HG03342 (cell line): ENCODE data around the gene LENEP.

Experiments used
- ATAC-seq: cut with Tn5 transposase; IDR thresholded peaks from one replicate; pipeline ENCODE4 v1.9.1; 2021; ENCODE audit warnings: mild to moderate bottlenecking, moderate library complexity; ENCODE audit not compliant: unreplicated experiment

LENEP gene

GRCh38 chr1:154993572-154994268, at the start of gene LENEP:
TSS of gene LENEP (plus strand) at chr1:154993586. CDS start at chr1:154993608, 22 bp downstream.
- no peak for ATAC-seq

- no peak for ATAC-seq
These were observed 49.6 kb upstream of the LENEP start for GRCh38 chr1:154943649-154944400.

- ATAC-seq, result no peak
These were observed 48.8 kb upstream of the LENEP start for GRCh38 chr1:154944401-154945159.

GRCh38 chr1:154945160-154945961, 48.0 kb upstream of the LENEP start:
- no peak for ATAC-seq

- ATAC-seq, result no peak
These were observed 47.2 kb upstream of the LENEP start for GRCh38 chr1:154945962-154946850.

- ATAC-seq, result no peak
These were observed 45.3 kb upstream of the LENEP start for GRCh38 chr1:154948079-154948478.

- no peak for ATAC-seq
These were observed 41.3 kb upstream of the LENEP start for GRCh38 chr1:154951901-154952657.

GRCh38 chr1:154952664-154953063, 40.7 kb upstream of the LENEP start:
- no peak for ATAC-seq

GRCh38 chr1:154953611-154954038, 39.8 kb upstream of the LENEP start:
- no peak for ATAC-seq

GRCh38 chr1:154954541-154954940, 38.8 kb upstream of the LENEP start:
- no peak for ATAC-seq

- ATAC-seq, result peak; percentile 62
These were observed 38.2 kb upstream of the LENEP start for GRCh38 chr1:154955039-154955717.

- ATAC-seq, result peak; percentile 46
These were observed 37.5 kb upstream of the LENEP start, which contains the start of gene PBXIP1 for GRCh38 chr1:154955718-154956543. TSS of gene PBXIP1 (minus strand) at chr1:154956099. CDS start at chr1:154953721, 2,378 bp downstream.

- ATAC-seq, result no peak
These were observed 36.8 kb upstream of the LENEP start for GRCh38 chr1:154956544-154956941.

GRCh38 chr1:154957091-154957657, 36.2 kb upstream of the LENEP start:
- ATAC-seq, result no peak

- ATAC-seq, result no peak
These were observed 35.4 kb upstream of the LENEP start for GRCh38 chr1:154958036-154958435.

GRCh38 chr1:154958681-154959425, 34.5 kb upstream of the LENEP start:
- no peak for ATAC-seq

GRCh38 chr1:154959426-154959780, 34.0 kb upstream of the LENEP start:
- no peak for ATAC-seq
